Stimulated activated CD4-positive, alpha-beta T cell treated with anti-CD3 and anti-CD28 coated beads, Interleukin-1b, Interleukin-23, amount 100 ng/mL, for 48 hours (primary cell): Measurements from ENCODE around the gene DHRS3.
"Not testable (repeated sequence)": the region's sequence is repeated elsewhere in the genome, so short reads cannot be mapped to it uniquely, and the experiment has no call there.

Source experiments
- DNase-seq: peaks from one replicate; pipeline ENCODE4 v3.0.0-alpha.2; 2020

DHRS3 gene

DNA sequence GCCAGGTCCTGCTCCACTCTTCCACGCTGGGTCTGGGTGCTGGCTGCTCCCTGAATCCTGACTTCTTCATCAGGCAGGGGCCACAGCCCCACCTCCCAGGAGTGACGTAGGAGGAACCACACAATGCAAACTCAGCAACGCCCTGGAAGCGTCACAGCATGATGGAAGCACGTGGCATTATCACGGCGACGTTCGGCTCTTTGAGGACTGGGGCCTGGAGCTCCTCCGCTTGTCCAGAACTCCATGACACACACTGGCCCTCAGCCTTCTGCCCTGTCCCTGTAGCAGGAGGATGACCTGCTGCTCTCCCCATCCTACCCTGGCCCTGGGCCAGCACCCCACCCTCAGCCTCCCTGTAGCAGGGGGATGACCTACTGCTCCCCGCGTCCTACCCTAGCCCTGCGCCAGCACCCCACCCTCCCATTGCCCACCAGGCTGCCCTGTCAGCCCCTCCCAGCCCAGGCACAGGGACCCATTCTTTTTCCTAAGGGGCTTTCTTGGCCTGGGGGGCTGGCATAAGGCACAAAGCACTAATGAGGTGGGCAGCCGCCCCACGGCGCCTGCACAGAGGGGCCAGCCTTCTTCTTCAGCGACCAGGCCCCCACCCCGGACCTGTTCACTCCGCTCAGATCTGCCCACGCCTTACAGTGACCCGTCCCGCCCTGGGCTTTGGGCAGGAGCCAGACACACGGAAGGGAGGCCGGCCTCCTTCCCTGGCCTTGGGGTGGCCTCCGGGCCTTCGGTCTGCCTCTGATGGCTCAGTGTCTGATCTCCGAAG, 65.7 kb downstream of the DHRS3 start:
- DNase-seq, result no peak

DNA sequence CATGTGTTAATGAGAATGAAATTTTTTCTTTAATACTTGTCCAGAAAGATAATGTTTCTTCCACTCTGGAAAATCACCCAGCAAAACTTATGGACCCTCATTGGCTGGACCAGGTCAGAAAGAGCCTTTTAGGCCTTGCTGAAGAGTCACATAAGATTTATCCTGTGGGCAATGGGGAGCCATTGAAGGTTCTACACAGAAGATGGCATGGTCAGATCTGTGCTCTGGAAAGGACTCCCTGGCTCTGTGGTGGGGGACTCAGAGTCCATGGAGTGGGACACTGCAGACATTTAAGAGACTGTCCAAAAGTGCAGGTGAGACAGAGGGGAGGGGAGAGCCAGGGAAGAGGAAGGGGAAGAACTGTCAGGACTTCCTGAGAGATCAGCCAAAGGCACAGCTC, 66.4 kb downstream of the DHRS3 start:
- no peak for DNase-seq

DNA sequence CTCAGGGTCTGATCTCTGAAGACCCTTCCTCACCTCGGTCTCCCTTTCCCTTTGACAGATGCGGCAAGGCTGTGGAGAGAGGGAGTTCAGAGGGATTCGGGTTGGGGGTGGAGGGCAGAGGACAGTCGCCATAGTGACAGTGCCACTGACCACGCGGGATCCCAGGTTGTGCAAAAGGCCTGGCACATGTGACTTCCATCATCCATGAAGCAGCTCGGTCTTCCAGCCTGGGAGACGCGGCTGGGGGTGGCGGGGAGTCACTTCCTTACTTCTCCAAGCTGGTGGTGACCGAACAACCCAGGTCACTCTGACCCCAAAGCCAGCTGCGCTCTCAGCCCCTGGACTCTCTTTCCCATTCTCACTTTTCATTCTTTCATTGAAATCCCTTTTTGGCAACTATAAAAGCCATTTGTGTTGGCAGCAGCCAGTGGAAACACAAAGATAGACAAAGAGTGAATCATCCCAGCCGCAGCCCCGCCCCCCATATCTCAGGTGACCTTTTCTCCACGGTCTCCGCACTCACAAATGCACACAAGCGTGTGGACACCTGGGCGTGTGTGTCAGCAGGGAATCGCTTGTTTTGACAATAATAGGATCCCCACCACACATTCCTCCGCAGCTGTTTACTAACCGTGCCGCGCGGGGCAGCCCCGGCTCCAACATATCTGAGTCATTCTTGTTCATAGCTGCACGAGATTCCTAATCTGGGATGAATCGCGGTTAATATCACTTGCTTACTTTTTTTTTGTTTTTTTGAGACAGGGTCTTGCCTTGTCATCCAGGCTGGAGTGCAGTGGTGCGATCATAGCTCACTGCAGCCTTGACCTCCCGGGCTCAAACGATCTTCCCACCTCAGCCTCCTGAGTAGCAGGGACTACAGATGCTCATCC, 68.3 kb downstream of the DHRS3 start:
- DNase-seq, result peak; percentile 22

- DNase-seq, result no peak
Measured at GRCh38 chr1:12548973-12549459, 69.0 kb downstream of the DHRS3 start.

- DNase-seq, result no peak
Measured at GRCh38 chr1:12548279-12548972, 69.6 kb downstream of the DHRS3 start.

DNA sequence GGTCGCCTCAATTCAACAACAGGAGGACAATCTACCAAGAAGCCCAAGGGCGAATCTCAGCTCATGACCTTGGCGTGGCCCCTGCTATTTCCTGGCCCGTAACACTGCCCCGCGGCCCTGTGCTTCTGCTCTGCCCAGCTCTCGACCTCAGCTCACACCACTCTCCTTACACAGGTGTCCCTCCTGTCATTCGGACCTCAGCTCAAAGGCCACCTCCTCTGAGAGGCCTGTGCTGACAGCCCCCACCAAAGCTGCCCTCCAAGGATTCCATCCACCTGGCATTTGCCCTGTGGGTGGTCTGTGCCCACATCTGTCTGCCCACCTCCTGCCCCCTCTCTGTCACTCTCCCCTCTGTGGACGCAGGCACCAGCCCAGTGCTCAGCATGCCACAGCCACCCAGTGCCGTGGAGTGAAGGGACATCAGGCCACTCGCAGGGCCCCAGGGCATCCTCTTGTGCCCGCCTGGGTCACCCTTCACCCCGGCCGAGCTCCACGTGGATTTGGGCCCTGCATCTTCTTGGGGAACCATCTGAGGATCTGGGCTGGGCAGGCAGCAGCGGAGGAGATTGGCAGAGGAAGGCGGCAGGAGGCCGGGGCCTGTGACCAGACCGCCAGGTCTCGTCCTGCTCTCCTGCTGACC, 70.3 kb downstream of the DHRS3 start:
- DNase-seq, result no peak

GRCh38 chr1:12546771-12547585, 71.0 kb downstream of the DHRS3 start:
- no peak for DNase-seq

DNA sequence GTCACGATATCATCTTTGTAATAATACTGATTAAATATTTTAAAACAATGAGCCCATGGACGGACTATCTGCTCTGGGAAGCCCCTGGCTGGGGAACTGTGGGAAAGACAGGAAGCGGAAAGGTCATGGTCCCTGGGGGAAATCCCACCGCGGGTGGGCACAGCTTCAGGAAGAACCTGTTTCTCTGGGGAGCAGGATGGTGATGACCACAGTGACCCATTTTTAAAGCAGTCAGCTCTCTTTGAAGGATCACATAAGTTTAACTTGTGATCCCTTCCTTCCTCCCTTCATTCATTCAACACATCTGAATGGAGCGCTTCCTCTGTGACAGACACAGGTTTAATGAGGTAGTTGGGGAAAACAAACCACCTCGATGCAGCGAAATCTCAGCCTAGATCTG, 73.0 kb downstream of the DHRS3 start:
- no peak for DNase-seq

DNA sequence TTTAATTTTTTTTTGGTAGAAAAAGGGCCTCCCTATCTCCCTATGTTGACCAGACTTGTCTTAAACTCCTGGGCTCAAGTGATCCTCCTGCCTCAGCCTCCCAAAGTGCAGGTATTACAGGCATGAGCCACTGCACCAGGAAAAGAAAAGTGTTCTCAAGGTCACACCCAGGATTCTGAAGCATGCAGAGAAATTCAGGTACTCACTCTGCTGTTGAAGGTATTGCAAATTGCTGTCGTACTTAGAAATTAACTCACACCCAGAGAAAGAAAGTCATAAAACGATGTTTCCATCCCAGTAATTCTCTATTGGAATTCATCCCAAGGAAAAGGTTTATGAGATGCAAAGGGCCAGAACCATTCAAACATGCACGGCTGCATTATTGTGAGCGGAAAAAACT, 73.7 kb downstream of the DHRS3 start:
- DNase-seq, result no peak

- DNase-seq, result no peak
Measured at GRCh38 chr1:12543740-12544154, 74.3 kb downstream of the DHRS3 start.

- no peak for DNase-seq
Measured at GRCh38 chr1:12542616-12543592, 75.1 kb downstream of the DHRS3 start.

- no peak for DNase-seq
Measured at GRCh38 chr1:12542138-12542465, 75.9 kb downstream of the DHRS3 start.

DNA sequence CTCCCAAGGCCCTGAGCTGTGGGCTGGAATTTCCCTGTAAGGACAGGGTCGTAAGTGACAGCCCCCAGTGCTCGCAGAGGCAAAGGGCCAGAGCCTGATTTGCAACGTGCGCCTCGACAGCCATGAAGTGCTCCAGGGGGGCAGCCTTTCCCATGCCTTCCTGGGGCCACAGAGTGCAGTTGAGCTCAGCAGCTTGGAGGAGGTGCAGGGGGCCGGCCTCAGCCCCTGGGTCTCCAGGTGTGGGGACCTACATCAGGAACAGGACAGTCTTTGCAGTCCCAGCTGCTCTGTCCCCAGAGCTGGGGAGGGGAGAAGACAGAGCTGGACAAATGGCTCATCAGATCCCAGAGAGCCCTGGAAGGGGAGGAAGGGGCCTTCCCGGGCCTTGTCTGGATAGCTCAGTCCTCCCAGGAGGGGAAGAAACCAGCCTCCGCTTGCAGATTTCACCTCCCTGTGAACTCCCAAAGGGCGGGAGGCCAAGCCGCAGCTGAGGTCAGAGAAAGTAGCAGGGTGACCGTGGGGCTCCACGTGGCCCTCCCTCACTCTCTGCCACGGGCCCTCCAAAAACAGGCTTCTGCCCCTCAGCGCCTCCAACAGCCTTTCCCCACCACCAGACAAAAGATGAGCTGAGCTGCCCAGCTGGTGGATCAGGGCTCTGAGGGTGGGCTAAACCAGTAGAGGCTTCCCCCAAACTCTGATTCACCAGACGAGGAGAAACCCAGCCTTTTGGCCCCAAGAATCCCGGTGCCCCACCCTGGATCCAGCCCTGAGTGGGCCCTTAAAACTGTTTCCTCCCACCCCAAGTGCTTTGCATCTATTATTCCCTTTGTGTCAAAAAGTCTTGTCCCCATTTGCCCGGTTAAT, 76.5 kb downstream of the DHRS3 start:
- DNase-seq, result no peak

GRCh38 chr1:12540580-12541273, 77.3 kb downstream of the DHRS3 start:
- no peak for DNase-seq

GRCh38 chr1:12539705-12540579, 78.1 kb downstream of the DHRS3 start:
- no peak for DNase-seq

DNA sequence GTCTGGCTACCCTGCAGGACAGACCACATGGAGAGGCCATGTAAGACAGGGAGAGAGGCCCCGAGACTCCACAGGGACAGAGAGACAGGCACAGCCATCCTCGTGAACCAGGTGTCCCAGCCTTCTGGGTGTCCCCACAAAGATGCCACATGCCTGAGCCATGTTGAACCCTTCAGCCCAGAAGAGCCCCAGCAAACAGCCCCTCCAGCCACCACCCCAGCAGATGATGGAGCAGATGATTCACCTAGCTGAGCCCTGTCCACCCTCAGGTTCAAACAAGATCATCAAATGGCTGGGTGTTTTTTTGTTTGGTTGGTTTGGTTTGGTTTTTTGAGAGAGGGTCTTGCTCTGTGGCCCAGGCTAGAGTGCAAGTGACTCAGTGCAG, 78.7 kb downstream of the DHRS3 start:
- DNase-seq, result no peak

DNA sequence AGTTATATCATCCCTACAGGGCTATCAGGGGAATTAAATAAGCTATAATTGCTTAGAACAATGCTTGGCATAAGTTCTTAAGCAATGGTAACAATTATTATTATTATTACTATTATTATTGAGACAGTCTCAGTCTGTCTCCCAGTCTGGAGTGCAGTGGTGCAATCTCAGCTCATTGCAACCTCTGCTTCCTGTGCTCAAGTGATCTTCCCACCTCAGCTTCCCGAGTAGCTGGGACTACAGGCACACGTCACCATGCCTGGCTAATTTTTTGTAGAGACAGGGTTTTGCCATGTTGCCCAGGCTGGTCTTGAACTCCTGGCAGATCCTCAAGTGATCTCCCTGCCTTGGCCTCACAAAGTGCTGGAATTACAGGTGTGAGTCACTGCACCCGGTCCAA, 79.5 kb downstream of the DHRS3 start:
- not testable (repeated sequence) for DNase-seq

DNA sequence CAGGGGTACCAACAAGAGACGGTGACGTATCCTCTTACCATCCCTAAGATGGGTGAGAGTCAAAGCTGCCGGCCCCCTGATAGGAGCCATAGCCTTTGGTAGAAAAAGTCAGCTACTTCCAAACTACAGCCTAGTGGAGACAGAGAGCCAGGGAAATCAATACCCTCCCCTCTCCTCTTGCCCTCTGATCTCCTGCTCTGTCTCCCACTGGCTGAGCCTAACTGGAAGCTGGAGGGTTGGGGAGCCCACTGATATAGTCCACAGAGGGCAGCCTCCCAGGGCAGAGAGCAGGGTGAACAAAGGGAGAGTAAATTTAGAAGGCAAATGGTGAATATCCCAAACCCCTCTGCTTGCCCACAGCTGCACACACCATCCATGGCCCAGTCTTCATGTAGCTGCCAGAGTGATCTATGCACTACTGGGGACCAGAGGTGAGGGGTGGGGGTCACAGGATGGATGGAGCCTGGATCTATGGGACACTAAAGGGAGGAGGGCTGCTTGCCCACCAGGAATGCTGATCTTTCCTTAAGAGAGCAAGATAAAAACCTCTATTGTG, 80.0 kb downstream of the DHRS3 start:
- no peak for DNase-seq
